Fibroblast of lung (primary cell): ENCODE measurements around the gene PRM1. TPM values are rescaled to one million over a fixed set of nuclear protein-coding genes. Genes with fewer than 3 reads are reported as not detected.

ENCODE experiments used
- DNase-seq, 2 donors: peaks; one replicate each; pipeline versions ENCODE4 v3.0.0 to v3.0.0-alpha.2; 2010; ENCODE audit warnings: low read depth in 2 of 2
- H2AFZ ChIP-seq: 2 replicates; pipeline ENCODE4 v1.5.1; 2012; ENCODE audit warnings: low read length, control low read depth, inconsistent platforms
- H3K27ac ChIP-seq: 2 replicates; pipeline ENCODE4 v1.5.1; 2011; ENCODE audit warnings: low read length, control low read depth; ENCODE audit not compliant: insufficient read depth
- H3K27me3 ChIP-seq: 2 replicates; pipeline ENCODE4 v1.5.1; 2011; ENCODE audit warnings: mild to moderate bottlenecking, low read length; ENCODE audit not compliant: control insufficient read depth, insufficient read depth
- H3K36me3 ChIP-seq: 2 replicates; pipeline ENCODE4 v1.5.1; 2011; ENCODE audit warnings: low read length; ENCODE audit not compliant: control insufficient read depth, insufficient read depth
- H3K4me1 ChIP-seq: 2 replicates; pipeline ENCODE4 v1.5.1; 2011; ENCODE audit warnings: low read length; ENCODE audit not compliant: control insufficient read depth, insufficient read depth; ENCODE audit errors: extremely low read depth
- H3K4me2 ChIP-seq: 2 replicates; pipeline ENCODE4 v1.5.1; 2011; ENCODE audit warnings: low read length, control low read depth; ENCODE audit not compliant: insufficient read depth; ENCODE audit errors: extremely low read depth
- H3K4me3 ChIP-seq, 4 experiments: fragments of 200-600 bp in 1 of 4; sonication (generic) in 1 of 4; replicated peaks in 1 of 4; 2 replicates each; pipeline ENCODE4 v1.5.1; 2011 to 2016; ENCODE audit warnings: low read length in 4 of 4, low read depth in 3 of 4, mild to moderate bottlenecking in 3 of 4, control low read depth in 2 of 4, inconsistent platforms in 1 of 4, mixed read lengths in 1 of 4; ENCODE audit not compliant: insufficient read depth in 1 of 4; ENCODE audit errors: control extremely low read depth in 1 of 4
- H3K79me2 ChIP-seq: 2 replicates; pipeline ENCODE4 v1.5.1; 2012; ENCODE audit warnings: mild to moderate bottlenecking, low read length, inconsistent platforms; ENCODE audit not compliant: control insufficient read depth, insufficient read depth
- H3K9ac ChIP-seq: 2 replicates; pipeline ENCODE4 v1.5.1; 2011; ENCODE audit warnings: mild to moderate bottlenecking, low read length, control low read depth; ENCODE audit not compliant: insufficient read depth
- H3K9me3 ChIP-seq: 2 replicates; pipeline ENCODE4 v1.5.1; 2012; ENCODE audit warnings: low read depth, low read length; ENCODE audit not compliant: control insufficient read depth, insufficient read depth
- H4K20me1 ChIP-seq: 2 replicates; pipeline ENCODE4 v1.5.1; 2011; ENCODE audit warnings: low read length; ENCODE audit not compliant: control insufficient read depth, insufficient read depth; ENCODE audit errors: extremely low read depth
- CTCF ChIP-seq, 2 donors: IDR thresholded peaks in 1 of 2; conservative IDR thresholded peaks in 1 of 2; 1 replicate in 1 of 2; 2 replicates in 1 of 2; pipeline ENCODE4 v1.5.1; 2011 to 2012; ENCODE audit warnings: low read length in 2 of 2, control low read depth in 1 of 2, inconsistent platforms in 1 of 2, low read depth in 1 of 2, mild to moderate bottlenecking in 1 of 2
- EZH2 ChIP-seq: IDR thresholded peaks from 2 replicates; pipeline ENCODE4 v1.5.1; 2012; ENCODE audit warnings: low read length, control low read depth, mild to moderate bottlenecking; ENCODE audit errors: missing control alignments
- polyA plus RNA-seq, 2 donors: library from polyadenylated mRNA; depleted of rRNA in 1 of 2; stranded (reverse) in 1 of 2; unstranded in 1 of 2; fragments of >200 nt; gene quantifications; 2 replicates each; pipeline ENCODE4 v1.2.1, GENCODE V29; 2011 to 2012; ENCODE audit warnings: missing spikeins in 1 of 2
- total RNA-seq: library from RNA; depleted of rRNA; stranded (reverse); fragments of >200 nt; gene quantifications from 2 replicates; pipeline ENCODE4 v1.2.1, GENCODE V29; 2014

Gene PRM1
- total and polyA plus RNA-seq, 2 donors (not counting 1 experiment from before 2014, with no cell fraction given) = not detected

GRCh38 chr16:11307639-11308492 lies 26.7 kb upstream of the PRM1 start:
- peaks cover 5% of the 10 kb centered on the region for H3K4me1 ChIP-seq
- no peak for TF ChIP-seq EZH2
- no peak for TF ChIP-seq CTCF (conservative IDR thresholded peaks at IDR 0.05 in 1 of 2, IDR thresholded peaks at IDR 0.05 in 1 of 2; ENCODE audit: low read depth in 1 of 2, low read length in 2 of 2)
- H3K79me2 ChIP-seq = no peaks in the 10 kb centered on the region
- no peak overlapping the region for H3K9ac ChIP-seq
- no peak overlapping the region for H3K27ac ChIP-seq
- no peaks in the 10 kb centered on the region for H3K9me3 ChIP-seq
- no peaks in the 10 kb centered on the region for H3K27me3 ChIP-seq
- no peak overlapping the region for H3K4me2 ChIP-seq
- no peaks in the 10 kb centered on the region for H3K36me3 ChIP-seq
- H3K4me3 ChIP-seq = no peak overlapping the region
- no peak overlapping the region for H2AFZ ChIP-seq
- no peaks in the 10 kb centered on the region for H4K20me1 ChIP-seq
- no peak for DNase-seq

GRCh38 chr16:11306997-11307638 lies 26.0 kb upstream of the PRM1 start:
- no peaks in the 10 kb centered on the region for H3K9me3 ChIP-seq
- no peaks in the 10 kb centered on the region for H4K20me1 ChIP-seq
- H3K4me3 ChIP-seq = no peak overlapping the region
- no peak overlapping the region for H2AFZ ChIP-seq
- no peak overlapping the region for H3K9ac ChIP-seq
- no peaks in the 10 kb centered on the region for H3K79me2 ChIP-seq
- no peaks in the 10 kb centered on the region for H3K36me3 ChIP-seq
- H3K4me2 ChIP-seq = no peak overlapping the region
- no peak overlapping the region for H3K27ac ChIP-seq
- TF ChIP-seq CTCF (conservative IDR thresholded peaks at IDR 0.05 in 1 of 2, IDR thresholded peaks at IDR 0.05 in 1 of 2; ENCODE audit: low read depth in 1 of 2, low read length in 2 of 2) (no peak), EZH2 (no peak)
- DNase-seq = no peak
- H3K27me3 ChIP-seq = no peaks in the 10 kb centered on the region
- no peaks in the 10 kb centered on the region for H3K4me1 ChIP-seq

DNA sequence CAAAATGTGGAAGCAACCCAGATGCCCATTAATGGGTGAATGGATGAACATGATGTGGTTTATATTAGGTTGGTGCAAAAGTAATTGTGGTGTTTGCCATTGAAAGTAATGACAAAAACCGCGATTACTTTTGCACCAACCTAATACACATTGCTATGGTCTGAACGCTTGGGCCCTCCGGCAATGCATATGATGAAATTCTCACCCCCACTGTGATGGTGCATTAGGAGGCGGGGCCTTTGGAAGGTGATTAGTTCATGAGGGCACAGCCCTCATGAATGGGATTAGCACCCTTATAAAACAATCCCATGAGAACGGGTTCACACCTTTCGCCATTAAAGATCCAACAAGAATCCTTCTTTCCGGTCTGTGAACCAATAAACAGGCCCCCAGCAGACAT lies 25.3 kb upstream of the PRM1 start:
- no peaks in the 10 kb centered on the region for H3K9me3 ChIP-seq
- no peak overlapping the region for H3K27ac ChIP-seq
- no peak overlapping the region for H3K9ac ChIP-seq
- no peaks in the 10 kb centered on the region for H3K4me1 ChIP-seq
- no peaks in the 10 kb centered on the region for H3K27me3 ChIP-seq
- TF ChIP-seq CTCF (conservative IDR thresholded peaks at IDR 0.05 in 1 of 2, IDR thresholded peaks at IDR 0.05 in 1 of 2; ENCODE audit: low read depth in 1 of 2, low read length in 2 of 2) (no peak), EZH2 (no peak)
- H3K4me3 ChIP-seq = no peak overlapping the region
- H2AFZ ChIP-seq = no peak overlapping the region
- no peaks in the 10 kb centered on the region for H3K36me3 ChIP-seq
- H3K4me2 ChIP-seq = no peak overlapping the region
- no peaks in the 10 kb centered on the region for H3K79me2 ChIP-seq
- no peak for DNase-seq
- no peaks in the 10 kb centered on the region for H4K20me1 ChIP-seq
